Measurements from ENCODE around the gene HUWE1. TPM values are rescaled to one million over a fixed set of nuclear protein-coding genes. Genes with fewer than 3 reads are reported as not detected.

HUWE1 gene
- total and polyA plus RNA-seq, 9 of the 15 experiments (the other 6 are each of a cell fraction or from before 2014, with no cell fraction given) = 23.9 to 204 (median 65.1) TPM

DNA sequence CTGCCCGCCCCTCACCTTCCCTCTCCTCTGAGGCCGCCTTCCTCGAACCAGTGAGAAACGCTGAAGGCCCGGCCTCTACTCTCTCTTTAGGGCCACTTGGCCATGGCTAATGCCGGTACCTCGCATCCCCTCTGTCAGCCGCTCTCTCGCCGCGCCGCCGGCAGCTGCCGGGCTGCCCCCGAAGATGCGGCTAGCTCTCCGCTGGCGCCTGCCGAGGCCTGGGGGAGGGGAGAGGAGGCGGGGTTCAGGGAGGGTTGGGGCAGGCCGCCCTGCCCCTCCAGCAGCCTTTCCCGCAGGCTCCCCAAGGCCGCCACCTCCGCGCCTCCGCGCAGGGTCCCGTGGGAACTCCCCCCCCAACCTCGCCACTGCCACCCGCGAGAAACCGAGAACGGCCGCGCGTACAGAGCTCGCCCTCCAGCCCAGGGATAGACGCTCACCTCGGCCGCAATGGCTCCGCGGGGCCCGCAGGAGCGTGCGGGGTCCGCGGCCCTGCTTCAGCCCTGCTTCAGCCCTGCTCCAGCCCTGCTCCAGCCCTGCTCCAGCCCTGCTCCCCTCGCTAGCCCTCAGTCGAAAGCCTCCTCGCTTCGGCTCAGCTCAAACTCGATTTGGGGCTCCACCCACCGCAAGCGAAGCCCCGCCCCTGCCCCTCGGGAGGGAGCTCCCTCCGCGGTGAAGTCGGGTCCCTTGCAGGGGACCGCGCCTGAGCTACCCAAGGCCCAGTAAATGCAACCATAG, at the start of gene HUWE1 (continued):
- no peak for TF ChIP-seq NR1H2 (CRISPR knock-in tag; IDR thresholded peaks at IDR 0.05)
- no peak for TF ChIP-seq ZNF766 (CRISPR knock-in tag; conservative IDR thresholded peaks at IDR 0.05)
- no peak for TF ChIP-seq POLR2AphosphoS2 (IDR thresholded peaks at IDR 0.05; ENCODE audit: low read length)
- TF ChIP-seq, protein P1, sequence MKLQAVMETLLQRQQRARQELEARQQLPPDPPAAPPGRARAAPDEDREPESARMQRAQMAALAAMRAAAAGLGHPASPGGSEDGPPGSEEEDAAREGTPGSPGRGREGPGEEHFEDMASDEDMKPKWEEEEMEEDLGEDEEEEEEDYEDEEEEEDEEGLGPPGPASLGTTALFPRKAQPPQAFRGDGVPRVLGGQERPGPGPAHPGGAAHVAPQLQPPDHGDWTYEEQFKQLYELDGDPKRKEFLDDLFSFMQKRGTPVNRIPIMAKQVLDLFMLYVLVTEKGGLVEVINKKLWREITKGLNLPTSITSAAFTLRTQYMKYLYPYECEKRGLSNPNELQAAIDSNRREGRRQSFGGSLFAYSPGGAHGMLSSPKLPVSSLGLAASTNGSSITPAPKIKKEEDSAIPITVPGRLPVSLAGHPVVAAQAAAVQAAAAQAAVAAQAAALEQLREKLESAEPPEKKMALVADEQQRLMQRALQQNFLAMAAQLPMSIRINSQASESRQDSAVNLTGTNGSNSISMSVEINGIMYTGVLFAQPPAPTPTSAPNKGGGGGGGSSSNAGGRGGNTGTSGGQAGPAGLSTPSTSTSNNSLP (IDR thresholded peaks at IDR 0.05; ENCODE audit: borderline replicate concordance, low read depth, low read length) = no peak
- TF ChIP-seq EP300 (IDR thresholded peaks at IDR 0.05; ENCODE audit: low read length) = no peak
- TF ChIP-seq DPF2 (IDR thresholded peaks at IDR 0.05) = no peak
- no peak for TF ChIP-seq SMARCA4 (IDR thresholded peaks at IDR 0.05)
- TF ChIP-seq, protein P2, sequence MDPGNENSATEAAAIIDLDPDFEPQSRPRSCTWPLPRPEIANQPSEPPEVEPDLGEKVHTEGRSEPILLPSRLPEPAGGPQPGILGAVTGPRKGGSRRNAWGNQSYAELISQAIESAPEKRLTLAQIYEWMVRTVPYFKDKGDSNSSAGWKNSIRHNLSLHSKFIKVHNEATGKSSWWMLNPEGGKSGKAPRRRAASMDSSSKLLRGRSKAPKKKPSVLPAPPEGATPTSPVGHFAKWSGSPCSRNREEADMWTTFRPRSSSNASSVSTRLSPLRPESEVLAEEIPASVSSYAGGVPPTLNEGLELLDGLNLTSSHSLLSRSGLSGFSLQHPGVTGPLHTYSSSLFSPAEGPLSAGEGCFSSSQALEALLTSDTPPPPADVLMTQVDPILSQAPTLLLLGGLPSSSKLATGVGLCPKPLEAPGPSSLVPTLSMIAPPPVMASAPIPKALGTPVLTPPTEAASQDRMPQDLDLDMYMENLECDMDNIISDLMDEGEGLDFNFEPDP (CRISPR knock-in tag; IDR thresholded peaks at IDR 0.05) = no peak
- no peak for TF ChIP-seq CHD4 (IDR thresholded peaks at IDR 0.05; ENCODE audit: insufficient read depth, insufficient replicate concordance, low read depth, low read length, poor library complexity, severe bottlenecking)
- TF ChIP-seq, protein P3, sequence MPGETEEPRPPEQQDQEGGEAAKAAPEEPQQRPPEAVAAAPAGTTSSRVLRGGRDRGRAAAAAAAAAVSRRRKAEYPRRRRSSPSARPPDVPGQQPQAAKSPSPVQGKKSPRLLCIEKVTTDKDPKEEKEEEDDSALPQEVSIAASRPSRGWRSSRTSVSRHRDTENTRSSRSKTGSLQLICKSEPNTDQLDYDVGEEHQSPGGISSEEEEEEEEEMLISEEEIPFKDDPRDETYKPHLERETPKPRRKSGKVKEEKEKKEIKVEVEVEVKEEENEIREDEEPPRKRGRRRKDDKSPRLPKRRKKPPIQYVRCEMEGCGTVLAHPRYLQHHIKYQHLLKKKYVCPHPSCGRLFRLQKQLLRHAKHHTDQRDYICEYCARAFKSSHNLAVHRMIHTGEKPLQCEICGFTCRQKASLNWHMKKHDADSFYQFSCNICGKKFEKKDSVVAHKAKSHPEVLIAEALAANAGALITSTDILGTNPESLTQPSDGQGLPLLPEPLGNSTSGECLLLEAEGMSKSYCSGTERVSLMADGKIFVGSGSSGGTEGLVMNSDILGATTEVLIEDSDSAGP (CRISPR knock-in tag; IDR thresholded peaks at IDR 0.05) = no peak
- peak; percentile 57 for TF ChIP-seq RBBP5 (IDR thresholded peaks at IDR 0.05; ENCODE audit: borderline replicate concordance, insufficient read depth, low read length, poor library complexity, severe bottlenecking)
- TF ChIP-seq HDAC2 (IDR thresholded peaks at IDR 0.05) = no peak
- TF ChIP-seq, protein P4, sequence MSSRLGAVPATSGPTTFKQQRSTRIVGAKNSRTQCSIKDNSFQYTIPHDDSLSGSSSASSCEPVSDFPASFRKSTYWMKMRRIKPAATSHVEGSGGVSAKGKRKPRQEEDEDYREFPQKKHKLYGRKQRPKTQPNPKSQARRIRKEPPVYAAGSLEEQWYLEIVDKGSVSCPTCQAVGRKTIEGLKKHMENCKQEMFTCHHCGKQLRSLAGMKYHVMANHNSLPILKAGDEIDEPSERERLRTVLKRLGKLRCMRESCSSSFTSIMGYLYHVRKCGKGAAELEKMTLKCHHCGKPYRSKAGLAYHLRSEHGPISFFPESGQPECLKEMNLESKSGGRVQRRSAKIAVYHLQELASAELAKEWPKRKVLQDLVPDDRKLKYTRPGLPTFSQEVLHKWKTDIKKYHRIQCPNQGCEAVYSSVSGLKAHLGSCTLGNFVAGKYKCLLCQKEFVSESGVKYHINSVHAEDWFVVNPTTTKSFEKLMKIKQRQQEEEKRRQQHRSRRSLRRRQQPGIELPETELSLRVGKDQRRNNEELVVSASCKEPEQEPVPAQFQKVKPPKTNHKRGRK (tag; IDR thresholded peaks at IDR 0.05) = no peak
- 0 out of 4 replicates have a peak, but pooled peaks of 1 of the 2 experiments have one; percentile 11 for TF ChIP-seq NONO (IDR thresholded peaks at IDR 0.05; ENCODE audit: low read depth in 2 of 2, low read length in 1 of 2)
- TF ChIP-seq CSDE1 (IDR thresholded peaks at IDR 0.05) = no peak
- TF ChIP-seq ZNF12 (CRISPR knock-in tag; IDR thresholded peaks at IDR 0.05) = no peak
- TF ChIP-seq MTA1 (IDR thresholded peaks at IDR 0.05; ENCODE audit: borderline replicate concordance) = peak; percentile 65; the same call in 1 of the 2 replicates
- TF ChIP-seq DNMT1 (IDR thresholded peaks at IDR 0.05) = no peak
- TF ChIP-seq ZNF384 (IDR thresholded peaks at IDR 0.05; ENCODE audit: low read depth, low read length) = no peak
- TF ChIP-seq PHB2 (IDR thresholded peaks at IDR 0.05; ENCODE audit: low read depth) = no peak
- TF ChIP-seq, protein P5, sequence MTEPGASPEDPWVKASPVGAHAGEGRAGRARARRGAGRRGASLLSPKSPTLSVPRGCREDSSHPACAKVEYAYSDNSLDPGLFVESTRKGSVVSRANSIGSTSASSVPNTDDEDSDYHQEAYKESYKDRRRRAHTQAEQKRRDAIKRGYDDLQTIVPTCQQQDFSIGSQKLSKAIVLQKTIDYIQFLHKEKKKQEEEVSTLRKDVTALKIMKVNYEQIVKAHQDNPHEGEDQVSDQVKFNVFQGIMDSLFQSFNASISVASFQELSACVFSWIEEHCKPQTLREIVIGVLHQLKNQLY (CRISPR knock-in tag; conservative IDR thresholded peaks at IDR 0.05) = no peak
- TF ChIP-seq BRD4 (IDR thresholded peaks at IDR 0.05) = no peak
- TF ChIP-seq NCOA6 (IDR thresholded peaks at IDR 0.05) = no peak

Data from K562 (cell line).